Right atrium auricular region (tissue), 2 donors: ENCODE data around the gene ZDHHC13. TPM values are rescaled to one million over a fixed set of nuclear protein-coding genes. Genes with fewer than 3 reads are reported as not detected.
A peak's percentile ranks its signal among the peaks of the same experiment; 100 is the strongest.

Experiments
- DNase-seq: peaks from one replicate; pipeline ENCODE4 v3.0.0-alpha.2; 2019; ENCODE audit warnings: low spot score
- H3K27ac ChIP-seq, 2 donors: fragments of 200-600 bp; sonication (generic); 1 replicate in 1 of 2; 2 replicates in 1 of 2; pipeline ENCODE4 v1.5.1; 2016 to 2019
- H3K27me3 ChIP-seq, 2 donors: fragments of 200-600 bp; sonication (generic); one replicate each; pipeline versions ENCODE4 v1.5.1 to v1.6.0; 2017 to 2019
- H3K36me3 ChIP-seq: fragments of 200-600 bp; sonication (generic); one replicate; pipeline ENCODE4 v1.5.1; 2016
- H3K4me1 ChIP-seq, 2 donors: fragments of 200-600 bp; sonication (generic); one replicate each; pipeline versions ENCODE4 v1.5.1 to v1.6.0; 2017 to 2019
- H3K4me3 ChIP-seq, 2 donors: fragments of 200-600 bp; sonication (generic); 1 replicate in 1 of 2; 2 replicates in 1 of 2; pipeline ENCODE4 v1.5.1; 2017 to 2019; ENCODE audit warnings: mild to moderate bottlenecking in 1 of 2, moderate library complexity in 1 of 2
- H3K9me3 ChIP-seq, 2 donors: fragments of 200-600 bp; sonication (generic); one replicate each; pipeline ENCODE4 v1.5.1; 2019
- CTCF ChIP-seq, 2 donors: fragments of 200-600 bp; sonication (generic); IDR thresholded peaks; one replicate each; pipeline ENCODE4 v1.5.1; 2019; ENCODE audit warnings: antibody characterized with exemption in 2 of 2
- total RNA-seq, 2 donors: library from RNA; depleted of rRNA; stranded (reverse); fragments of >200 nt; gene quantifications; one replicate each; pipeline ENCODE4 v1.1.0, GENCODE V29; 2016

Gene ZDHHC13
- total RNA-seq, 2 donors from 2014 or later = 12.7 to 16.0 TPM

GRCh38 chr11:19216709-19217374 is 99.9 kb downstream of the ZDHHC13 start:
- Histone ChIP-seq H3K27ac (peak overlapping the region; percentile 71 to 82), H3K4me1 (peaks cover 0 to 28% of the 10 kb centered on the region in 2 donors), H3K27me3 (no peaks in the 10 kb centered on the region), H3K4me3 (no peak overlapping the region), H3K9me3 (no peaks in the 10 kb centered on the region), H3K36me3 (no peaks in the 10 kb centered on the region)
- no peak for DNase-seq
- TF ChIP-seq CTCF (IDR thresholded peaks at IDR 0.05) = no peak

- DNase-seq = no peak
- no peaks in the 10 kb centered on the region for H3K36me3 ChIP-seq
- no peak overlapping the region for H3K4me3 ChIP-seq
- H3K27ac ChIP-seq = peak overlapping the region; percentile 71 to 82
- no peak for TF ChIP-seq CTCF (IDR thresholded peaks at IDR 0.05)
- peaks cover 0 to 28% of the 10 kb centered on the region in 2 donors for H3K4me1 ChIP-seq
- H3K27me3 ChIP-seq = no peaks in the 10 kb centered on the region
- H3K9me3 ChIP-seq = no peaks in the 10 kb centered on the region
Observed at GRCh38 chr11:19218216-19218615, 101.2 kb downstream of the ZDHHC13 start.

- H3K4me1 ChIP-seq = peaks cover 0 to 28% of the 10 kb centered on the region in 2 donors
- no peaks in the 10 kb centered on the region for H3K27me3 ChIP-seq
- no peaks in the 10 kb centered on the region for H3K36me3 ChIP-seq
- H3K4me3 ChIP-seq = no peak overlapping the region
- H3K27ac ChIP-seq = peak overlapping the region; percentile 71 to 82
- H3K9me3 ChIP-seq = no peaks in the 10 kb centered on the region
- TF ChIP-seq CTCF (IDR thresholded peaks at IDR 0.05) = no peak
- DNase-seq = no peak
Observed at GRCh38 chr11:19218786-19219460, 102.0 kb downstream of the ZDHHC13 start.

- no peak for DNase-seq
- Histone ChIP-seq H3K9me3 (no peaks in the 10 kb centered on the region), H3K36me3 (no peaks in the 10 kb centered on the region), H3K4me3 (no peak overlapping the region), H3K4me1 (peaks cover 0 to 36% of the 10 kb centered on the region in 2 donors), H3K27ac (peak overlapping the region; percentile 37 to 68), H3K27me3 (no peaks in the 10 kb centered on the region)
- TF ChIP-seq CTCF (IDR thresholded peaks at IDR 0.05) = no peak
Observed at GRCh38 chr11:19220903-19221724, 104.1 kb downstream of the ZDHHC13 start.

- TF ChIP-seq CTCF (IDR thresholded peaks at IDR 0.05) = no peak
- DNase-seq = no peak
- Histone ChIP-seq H3K27me3 (no peaks in the 10 kb centered on the region), H3K36me3 (no peaks in the 10 kb centered on the region), H3K4me1 (peaks cover 0 to 16% of the 10 kb centered on the region in 2 donors), H3K4me3 (no peak overlapping the region), H3K27ac (peak overlapping the region; percentile 49 to 52), H3K9me3 (no peaks in the 10 kb centered on the region)
Observed at GRCh38 chr11:19225123-19225522, 108.2 kb downstream of the ZDHHC13 start.
